Measurements from ENCODE around the gene PAPPA. TPM values are rescaled to one million over a fixed set of nuclear protein-coding genes. Genes with fewer than 3 reads are reported as not detected.

Gene PAPPA
- total RNA-seq, 1 donor from 2014 or later = 1.1 TPM

- DNase-seq (ENCODE audit: missing footprints) = no peak
- no peak for ATAC-seq
- intact Hi-C loops (cut with DNase I) = no loop called here
Observed at GRCh38 chr9:116287721-116288120, 134.1 kb downstream of the PAPPA start.

- intact Hi-C loops (cut with DNase I) = no loop called here
- DNase-seq (ENCODE audit: missing footprints) = no peak
- ATAC-seq = no peak
Observed at GRCh38 chr9:116288658-116289057, 135.1 kb downstream of the PAPPA start.

- intact Hi-C loops (cut with DNase I) = no loop called here
- ATAC-seq (no peak), DNase-seq (ENCODE audit: missing footprints) (no peak)
Observed at GRCh38 chr9:116297346-116297745, 143.8 kb downstream of the PAPPA start.

- no peak for DNase-seq (ENCODE audit: missing footprints)
- no peak for ATAC-seq
- intact Hi-C loops (cut with DNase I) = no loop called here
Observed at GRCh38 chr9:116298249-116298648, 144.7 kb downstream of the PAPPA start.

GRCh38 chr9:116298878-116299391, 145.3 kb downstream of the PAPPA start:
- intact Hi-C loops (cut with DNase I) = no loop called here
- no peak for DNase-seq (ENCODE audit: missing footprints)
- no peak for ATAC-seq

- ATAC-seq = no peak
- intact Hi-C loops (cut with DNase I) = no loop called here
- DNase-seq (ENCODE audit: missing footprints) = no peak
Observed at GRCh38 chr9:116300360-116300870, 146.8 kb downstream of the PAPPA start.

- ATAC-seq = no peak
- DNase-seq (ENCODE audit: missing footprints) = no peak
- intact Hi-C loops (cut with DNase I) = no loop called here
Observed at GRCh38 chr9:116303270-116303669, 149.7 kb downstream of the PAPPA start.

GRCh38 chr9:116303886-116304538, 150.4 kb downstream of the PAPPA start:
- intact Hi-C loops (cut with DNase I) = no loop called here
- DNase-seq (ENCODE audit: missing footprints) (no peak), ATAC-seq (no peak)

GRCh38 chr9:116304761-116305160, 151.2 kb downstream of the PAPPA start:
- intact Hi-C loops (cut with DNase I) = no loop called here
- ATAC-seq (no peak), DNase-seq (ENCODE audit: missing footprints) (no peak)

- no peak for ATAC-seq
- no peak for DNase-seq (ENCODE audit: missing footprints)
- intact Hi-C loops (cut with DNase I) = no loop called here
Observed at GRCh38 chr9:116308076-116308475, 154.5 kb downstream of the PAPPA start.

GRCh38 chr9:116309900-116310611, 156.5 kb downstream of the PAPPA start:
- intact Hi-C loops (cut with DNase I) = no loop called here
- peak; percentile 64 for ATAC-seq
- no peak for DNase-seq (ENCODE audit: missing footprints)

GRCh38 chr9:116312221-116312620, 158.6 kb downstream of the PAPPA start:
- ATAC-seq = no peak
- intact Hi-C loops (cut with DNase I) = no loop called here
- DNase-seq (ENCODE audit: missing footprints) = no peak

GRCh38 chr9:116313638-116314037, 160.0 kb downstream of the PAPPA start:
- ATAC-seq = no peak
- DNase-seq (ENCODE audit: missing footprints) = no peak
- intact Hi-C loops (cut with DNase I) = no loop called here

GRCh38 chr9:116316246-116316645, 162.7 kb downstream of the PAPPA start:
- DNase-seq (ENCODE audit: missing footprints) = no peak
- intact Hi-C loops (cut with DNase I) = no loop called here
- no peak for ATAC-seq

GRCh38 chr9:116317503-116317902, 163.9 kb downstream of the PAPPA start:
- ATAC-seq (no peak), DNase-seq (ENCODE audit: missing footprints) (no peak)
- intact Hi-C loops (cut with DNase I) = no loop called here

- intact Hi-C loops (cut with DNase I) = no loop called here
- DNase-seq (ENCODE audit: missing footprints) = peak; percentile 69
- ATAC-seq = peak; percentile 84
Observed at GRCh38 chr9:116318468-116319374, 165.1 kb downstream of the PAPPA start.

- intact Hi-C loops (cut with DNase I) = no loop called here
- DNase-seq (ENCODE audit: missing footprints) (no peak), ATAC-seq (no peak)
Observed at GRCh38 chr9:116319480-116319879, 165.9 kb downstream of the PAPPA start.

GRCh38 chr9:116320290-116320689, 166.7 kb downstream of the PAPPA start:
- DNase-seq (ENCODE audit: missing footprints) = no peak
- intact Hi-C loops (cut with DNase I) = no loop called here
- ATAC-seq = peak; percentile 58

- DNase-seq (ENCODE audit: missing footprints) (no peak), ATAC-seq (no peak)
- intact Hi-C loops (cut with DNase I) = no loop called here
Observed at GRCh38 chr9:116322521-116322920, 168.9 kb downstream of the PAPPA start.

All from Right ventricle myocardium inferior (tissue), 1 donor.